Psoas muscle (tissue), 8 donors: ENCODE results near the gene AKT3. TPM values are rescaled to one million over a fixed set of nuclear protein-coding genes. Genes with fewer than 3 reads are reported as not detected.

Experiments used
- ATAC-seq, 4 donors: fragments of 200-7000 bp; cut with Tn5 transposase; one replicate each; pipeline ENCODE4 v1.9.1; 2020; ENCODE audit warnings: moderate library complexity in 3 of 4, mild to moderate bottlenecking in 2 of 4
- DNase-seq, 2 donors: peaks; one replicate each; pipeline ENCODE4 v3.0.0-alpha.2; 2020
- H3K27ac ChIP-seq: fragments of 200-600 bp; one replicate; pipeline ENCODE4 v1.8.0; 2022
- H3K27me3 ChIP-seq, 3 donors: fragments of 200-600 bp in 1 of 3; one replicate each; pipeline versions ENCODE4 v1.6.1 to v1.8.0; 2013 to 2022; ENCODE audit warnings: low read length in 2 of 3, mild to moderate bottlenecking in 2 of 3, moderate library complexity in 1 of 3; ENCODE audit not compliant: insufficient read depth in 3 of 3
- H3K36me3 ChIP-seq, 2 donors: fragments of 200-600 bp in 1 of 2; one replicate each; pipeline versions ENCODE4 v1.6.1 to v1.8.0; 2013 to 2022; ENCODE audit warnings: low read depth in 1 of 2, mild to moderate bottlenecking in 1 of 2, moderate library complexity in 1 of 2; ENCODE audit not compliant: insufficient read depth in 1 of 2
- H3K4me1 ChIP-seq: fragments of 200-600 bp; one replicate; pipeline ENCODE4 v1.8.0; 2022
- H3K4me3 ChIP-seq: fragments of 200-600 bp; one replicate; pipeline ENCODE4 v1.8.0; 2022; ENCODE audit warnings: mild to moderate bottlenecking
- H3K9me3 ChIP-seq: fragments of 200-600 bp; one replicate; pipeline ENCODE4 v1.8.0; 2022
- WGBS, 3 donors: extraction: QIAGEN DNeasy Blood & Tissue Kit; methylation state at CpG; one replicate each; pipeline versions ENCODE4 v1.1.6 to v1.1.7; 2013; 5-methylcytosine and 5-hydroxymethylcytosine counted together
- intact Hi-C, 2 donors: fragments of 100-400 bp; cut with DNase I; formaldehyde crosslinking; loops; one replicate each; pipeline versions ENCODE4 v1.11.0 to v1.14.2; 2022
- polyA plus RNA-seq, 3 donors: library from polyadenylated mRNA; stranded (reverse); fragments of 200-250 nt; gene quantifications; one replicate each; pipeline ENCODE4 v1.2.3, GENCODE V29; 2013
- total RNA-seq, 4 donors: library from RNA; stranded (reverse); fragmentation: NEBNext Ultra II Directional in 2 of 4; extraction: Animal tissue kit (Norgen Biotek cat#: 25700) in 2 of 4; gene quantifications; one replicate each; pipeline versions ENCODE4 v1.2.1 to v1.2.4, GENCODE V29; 2021 to 2023
- TF ChIP-seq, protein P1 (sequence below): fragments of 200-600 bp; IDR thresholded peaks from one replicate; pipeline ENCODE4 v1.8.0; 2022; ENCODE audit warnings: antibody characterized with exemption
- donor health status: healthy with polysubstance abuse.
- donor health status: DM: no; HTN: no; CAD: no; lungs with moderate emphysema.
- donor health status: Bipolar disorder and iron deficiency.
- donor health status: healthy.
- donor health status: DM: yes; HTN: yes; CAD: no.
- donor health status: DM: no; HTN: no; CAD: no.
- donor health status: DM: no; HTN: no; CAD: no.
- donor health status: DM: yes; HTN: yes; CAD: no.

The AKT3 gene
- total and polyA plus RNA-seq, 7 donors = 3.3 to 25.1 (median 9.8) TPM

GRCh38 chr1:243855616-243856318 is 5.7 kb upstream of the AKT3 start:
- DNase-seq (no peak), ATAC-seq (no peak)
- peaks cover 0 to 11% (median 0%) of the 10 kb centered on the region in 3 donors for H3K27me3 ChIP-seq
- TF ChIP-seq, protein P1, sequence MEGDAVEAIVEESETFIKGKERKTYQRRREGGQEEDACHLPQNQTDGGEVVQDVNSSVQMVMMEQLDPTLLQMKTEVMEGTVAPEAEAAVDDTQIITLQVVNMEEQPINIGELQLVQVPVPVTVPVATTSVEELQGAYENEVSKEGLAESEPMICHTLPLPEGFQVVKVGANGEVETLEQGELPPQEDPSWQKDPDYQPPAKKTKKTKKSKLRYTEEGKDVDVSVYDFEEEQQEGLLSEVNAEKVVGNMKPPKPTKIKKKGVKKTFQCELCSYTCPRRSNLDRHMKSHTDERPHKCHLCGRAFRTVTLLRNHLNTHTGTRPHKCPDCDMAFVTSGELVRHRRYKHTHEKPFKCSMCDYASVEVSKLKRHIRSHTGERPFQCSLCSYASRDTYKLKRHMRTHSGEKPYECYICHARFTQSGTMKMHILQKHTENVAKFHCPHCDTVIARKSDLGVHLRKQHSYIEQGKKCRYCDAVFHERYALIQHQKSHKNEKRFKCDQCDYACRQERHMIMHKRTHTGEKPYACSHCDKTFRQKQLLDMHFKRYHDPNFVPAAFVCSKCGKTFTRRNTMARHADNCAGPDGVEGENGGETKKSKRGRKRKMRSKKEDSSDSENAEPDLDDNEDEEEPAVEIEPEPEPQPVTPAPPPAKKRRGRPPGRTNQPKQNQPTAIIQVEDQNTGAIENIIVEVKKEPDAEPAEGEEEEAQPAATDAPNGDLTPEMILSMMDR = no peak
- no peak overlapping the region for H3K4me3 ChIP-seq
- intact Hi-C loops = loop anchor here in 1 of 2 donors (10.0 kb wide), 1 partner anchor 419 kb away; no protein-coding TSS in a partner anchor
- H3K9me3 ChIP-seq = no peaks in the 10 kb centered on the region
- H3K36me3 ChIP-seq = no peaks in the 10 kb centered on the region
- no peaks in the 10 kb centered on the region for H3K4me1 ChIP-seq
- no peak overlapping the region for H3K27ac ChIP-seq
- WGBS, 3 donors = 89 to 93% (median 90%) methylated on average over 11 of the region's 11 CpGs

DNA sequence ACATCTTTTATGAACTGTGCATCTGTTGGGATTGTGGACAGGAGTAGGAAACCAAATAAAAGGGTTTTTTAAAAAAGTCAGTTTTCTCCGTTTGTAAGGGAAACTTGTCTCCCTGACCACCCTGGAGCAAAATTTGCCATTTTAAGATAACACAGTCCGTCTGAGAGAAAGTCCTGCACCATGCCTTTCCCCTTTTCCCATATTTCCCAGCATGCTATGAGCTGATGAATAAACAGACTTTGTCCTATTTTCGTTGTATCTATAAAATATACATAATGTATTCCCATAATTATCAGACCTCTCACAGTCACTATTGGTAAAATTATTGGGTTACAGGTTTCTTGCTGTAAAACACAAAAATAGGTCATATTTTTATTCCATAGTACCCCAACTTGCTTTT is 1.7 kb upstream of the AKT3 start:
- 51 to 58% (median 54%) methylated on average over 3 of the region's 3 CpGs for WGBS, 3 donors
- TF ChIP-seq, protein P1 = no peak
- ATAC-seq (no peak), DNase-seq (no peak)
- intact Hi-C loops = loop anchor here in 1 of 2 donors (5.0 to 10.0 kb wide), 2 partner anchors 191 to 423 kb away; no protein-coding TSS in a partner anchor
- Histone ChIP-seq H3K36me3 (no peaks in the 10 kb centered on the region), H3K27ac (no peak overlapping the region), H3K4me3 (no peak overlapping the region), H3K27me3 (no peaks in the 10 kb centered on the region), H3K4me1 (peaks cover 2% of the 10 kb centered on the region), H3K9me3 (no peaks in the 10 kb centered on the region)

GRCh38 chr1:243851257-243851756 is 1.3 kb upstream of the AKT3 start:
- DNase-seq (no peak), ATAC-seq (no peak)
- Histone ChIP-seq H3K27ac (peak overlapping the region; percentile 92), H3K36me3 (no peaks in the 10 kb centered on the region), H3K4me3 (peak overlapping the region; percentile 86), H3K9me3 (no peaks in the 10 kb centered on the region), H3K4me1 (peaks cover 2% of the 10 kb centered on the region), H3K27me3 (no peaks in the 10 kb centered on the region)
- TF ChIP-seq, protein P1 = no peak
- 8 to 10% (median 8%) methylated on average over 12 of the region's 12 CpGs for WGBS, 3 donors
- intact Hi-C loops = loop anchor here in 1 of 2 donors (5.0 to 10.0 kb wide), 2 partner anchors 191 to 423 kb away; no protein-coding TSS in a partner anchor

GRCh38 chr1:243850452-243851256 is 611 bp upstream of the AKT3 start:
- Histone ChIP-seq H3K36me3 (no peaks in the 10 kb centered on the region), H3K27ac (peak overlapping the region; percentile 92), H3K27me3 (no peaks in the 10 kb centered on the region), H3K4me3 (peak overlapping the region; percentile 86), H3K4me1 (peaks cover 2% of the 10 kb centered on the region), H3K9me3 (no peaks in the 10 kb centered on the region)
- 0 to 1% (median 1%) methylated on average over 53 to 90 of the region's 92 CpGs for WGBS, 3 donors
- TF ChIP-seq, protein P1 = no peak
- ATAC-seq (peak; percentile 57 to 65 (median 62)), DNase-seq (peak; percentile 77 to 87)
- intact Hi-C loops = loop anchor here in 1 of 2 donors (5.0 to 10.0 kb wide), 2 partner anchors 192 to 424 kb away; no protein-coding TSS in a partner anchor
